Metanephros (tissue), 1 donor: ENCODE data around the gene HAPSTR1. TPM values are rescaled to one million over a fixed set of nuclear protein-coding genes. Genes with fewer than 3 reads are reported as not detected.

Experiments
- total RNA-seq: library from RNA; depleted of rRNA; stranded (reverse); fragments of >200 nt; gene quantifications from one replicate; pipeline ENCODE4 v1.2.3, GENCODE V29; 2014

HAPSTR1 gene
- 63.6 TPM for total RNA-seq

DNA sequence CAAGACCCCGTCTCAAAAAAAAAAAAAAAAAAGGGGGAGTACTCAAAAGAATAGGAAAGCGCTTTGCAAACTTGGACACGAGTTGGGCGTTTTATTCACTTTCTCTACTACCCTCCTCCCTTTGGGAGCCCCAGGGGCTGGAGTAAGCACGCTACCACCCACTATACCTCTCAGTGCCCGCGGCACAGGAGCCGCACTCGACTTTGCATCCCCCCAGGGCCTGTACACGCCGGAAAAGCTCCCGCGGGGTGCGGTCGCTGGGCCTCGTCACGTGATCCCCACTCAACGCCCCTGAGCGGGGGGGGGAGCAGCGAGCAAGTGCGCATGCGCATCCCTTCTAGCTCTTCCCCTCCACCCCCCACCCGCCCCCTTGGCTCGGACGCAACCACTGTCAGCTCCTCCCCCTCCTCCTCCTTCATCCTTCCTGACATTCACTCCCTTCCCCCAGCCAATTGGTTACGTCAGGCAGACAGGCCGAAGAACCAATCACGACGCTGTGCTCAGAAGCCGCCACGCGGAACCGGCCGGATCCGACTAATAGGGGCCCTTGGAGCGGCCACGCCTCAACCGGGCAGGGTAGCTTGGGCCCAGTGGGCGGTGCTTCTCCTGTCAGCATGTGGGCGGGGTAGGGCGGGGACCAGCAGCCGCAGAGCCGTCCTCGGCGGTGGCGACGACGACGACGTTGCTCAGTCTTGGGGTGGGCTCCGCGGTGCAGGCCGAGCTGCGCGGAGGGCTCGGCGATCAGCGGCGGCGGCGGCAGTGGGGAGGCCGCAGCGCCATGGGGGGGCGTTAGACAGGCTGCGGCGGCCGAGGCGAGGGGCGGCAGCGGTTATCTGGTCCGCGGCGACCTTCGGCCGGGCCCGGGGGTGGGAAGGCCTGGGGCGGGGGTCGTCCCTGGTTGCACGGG, at the start of gene HAPSTR1:
TSS of gene HAPSTR1 (plus strand) at position 685 of the 907 bp plus-strand sequence. CDS start 401 bp downstream, outside the sequence.

Other genes starting within 250 kb of the HAPSTR1 start
- 81.0 TPM for gene CARHSP1, start 222.6 kb upstream of the HAPSTR1 start, total RNA-seq
- not detected for gene LITAFD, start 209.3 kb upstream of the HAPSTR1 start, total RNA-seq
- gene USP7, start 127.7 kb upstream of the HAPSTR1 start, total RNA-seq, result 105 TPM